Measurements from ENCODE around the gene MYDGF. TPM values are rescaled to one million over a fixed set of nuclear protein-coding genes. Genes with fewer than 3 reads are reported as not detected.

MYDGF gene
- total and polyA plus RNA-seq, 2 of the 13 experiments (the other 11 are each of a cell fraction or from before 2014, with no cell fraction given): 116 to 198 TPM

DNA sequence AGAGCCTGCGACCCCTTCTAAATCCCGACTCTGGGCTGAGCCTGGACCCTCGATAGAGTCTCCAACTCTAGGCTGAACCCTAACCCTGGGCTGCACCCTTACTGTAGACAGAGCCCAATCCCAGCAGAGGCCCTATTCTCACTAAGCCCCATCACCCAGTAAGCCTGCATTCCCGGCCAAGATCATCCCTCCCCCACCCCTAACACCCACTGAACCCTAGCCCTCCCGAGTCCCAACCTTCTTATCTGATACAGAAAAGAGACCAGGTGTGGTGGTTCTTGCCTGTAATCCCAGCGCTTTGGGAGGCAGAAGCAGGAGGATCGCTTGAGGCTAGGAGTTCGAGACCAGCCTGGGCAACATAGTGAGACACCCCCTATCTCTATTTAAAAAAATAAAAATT, 33.4 kb downstream of the MYDGF start:
- Histone ChIP-seq H3K79me2 (ENCODE audit: insufficient read depth, low read length) (peaks cover 24% of the 10 kb centered on the region), H3K9me3 (ENCODE audit: low read length) (no peaks in the 10 kb centered on the region), H4K20me1 (ENCODE audit: insufficient read depth, low read length) (peaks cover 8% of the 10 kb centered on the region; the same call in 1 of the 2 replicates), H3K27ac (ENCODE audit: extremely low read length, insufficient read depth, low read length) (no peak overlapping the region), H3K9ac (ENCODE audit: insufficient read depth, low read depth, low read length) (peak overlapping the region; percentile 37; the same call in 1 of the 2 replicates), H3K27me3 (ENCODE audit: control insufficient read depth in 1 of 2, insufficient read depth in 2 of 2, low read length in 2 of 2) (no peaks in the 10 kb centered on the region; a peak in 1 of 5 replicates), H2AFZ (ENCODE audit: low read length) (no peak overlapping the region), H3K4me2 (ENCODE audit: low read depth, low read length) (peak overlapping the region; percentile 86), H3K4me3 (replicated peaks in 1 of 3; ENCODE audit: insufficient read depth in 1 of 3, low read depth in 2 of 3, low read length in 3 of 3) (peak overlapping the region; percentile 54 to 80 (median 57)), H3K4me1 (ENCODE audit: insufficient read depth, low read length) (peaks cover 56% of the 10 kb centered on the region), H3K36me3 (replicated peaks in 1 of 2; ENCODE audit: control insufficient read depth in 1 of 2, insufficient read depth in 2 of 2, low read length in 2 of 2) (no peaks in the 10 kb centered on the region)
- DNase-seq (ENCODE audit: low spot score) (no peak), FAIRE-seq (no peak), ATAC-seq (peak; percentile 1; the same call in 1 of the 3 replicates)
- in situ Hi-C loops (cut with HindIII; ENCODE audit: extremely low pct_ligation_motif_present, low pct_unique_long_range_greater_than_20kb): loop anchor here (5.0 kb wide), 1 partner anchor 59 kb away; no protein-coding TSS in a partner anchor
- CTCF ChIA-PET (ENCODE audit: low intra/inter-chr PET ratio, low total read pairs): interaction anchor here (0.7 to 2.7 kb wide), 5 partner anchors 46 to 78 kb away, joined by 3 to 25 read pairs (median 9); partner anchors contain the start of gene SEMA6B
- BruUV-seq (replicated peaks): no TSS peak
- 36% methylated on average over 5 of the region's 8 CpGs for WGBS (ENCODE audit: low lambda C conversion rate)
- TF ChIP-seq SCMH1 (CRISPR knock-in tag; IDR thresholded peaks at IDR 0.05; ENCODE audit: borderline replicate concordance) (no peak), ZNF282 (IDR thresholded peaks at IDR 0.05; ENCODE audit: partially characterized antibody) (no peak), ZNF549 (CRISPR knock-in tag; IDR thresholded peaks at IDR 0.05) (no peak), PRMT3 (CRISPR knock-in tag; IDR thresholded peaks at IDR 0.05; ENCODE audit: borderline replicate concordance, low read depth) (no peak), ZNF564 (CRISPR knock-in tag; IDR thresholded peaks at IDR 0.05) (no peak), HOXA7 (CRISPR knock-in tag; IDR thresholded peaks at IDR 0.05) (no peak), ZNF317 (CRISPR knock-in tag; IDR thresholded peaks at IDR 0.05) (no peak), NAIF1 (CRISPR knock-in tag; IDR thresholded peaks at IDR 0.05; ENCODE audit: borderline replicate concordance) (no peak), KLF15 (CRISPR knock-in tag; IDR thresholded peaks at IDR 0.05; ENCODE audit: borderline replicate concordance) (no peak), CC2D1A (CRISPR knock-in tag; IDR thresholded peaks at IDR 0.05) (no peak), ZBTB7B (CRISPR knock-in tag; IDR thresholded peaks at IDR 0.05) (no peak), NFIC (IDR thresholded peaks at IDR 0.05; ENCODE audit: low read length) (no peak), NFE2 (CRISPR knock-in tag; IDR thresholded peaks at IDR 0.05) (no peak), NFKBIZ (CRISPR knock-in tag; IDR thresholded peaks at IDR 0.05) (no peak), TAF15 (IDR thresholded peaks at IDR 0.05; ENCODE audit: low read depth, low read length, poor library complexity, severe bottlenecking) (no peak), ZNF558 (CRISPR knock-in tag; IDR thresholded peaks at IDR 0.05; ENCODE audit: borderline replicate concordance) (no peak), SMAD1 (CRISPR knock-in tag; IDR thresholded peaks at IDR 0.05; ENCODE audit: borderline replicate concordance, low read depth) (no peak), DNMT1 (CRISPR knock-in tag; IDR thresholded peaks at IDR 0.05) (no peak)
- TF ChIP-seq, protein P1, sequence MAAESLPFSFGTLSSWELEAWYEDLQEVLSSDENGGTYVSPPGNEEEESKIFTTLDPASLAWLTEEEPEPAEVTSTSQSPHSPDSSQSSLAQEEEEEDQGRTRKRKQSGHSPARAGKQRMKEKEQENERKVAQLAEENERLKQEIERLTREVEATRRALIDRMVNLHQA (CRISPR knock-in tag; IDR thresholded peaks at IDR 0.05): no peak
- TF ChIP-seq, protein P2, sequence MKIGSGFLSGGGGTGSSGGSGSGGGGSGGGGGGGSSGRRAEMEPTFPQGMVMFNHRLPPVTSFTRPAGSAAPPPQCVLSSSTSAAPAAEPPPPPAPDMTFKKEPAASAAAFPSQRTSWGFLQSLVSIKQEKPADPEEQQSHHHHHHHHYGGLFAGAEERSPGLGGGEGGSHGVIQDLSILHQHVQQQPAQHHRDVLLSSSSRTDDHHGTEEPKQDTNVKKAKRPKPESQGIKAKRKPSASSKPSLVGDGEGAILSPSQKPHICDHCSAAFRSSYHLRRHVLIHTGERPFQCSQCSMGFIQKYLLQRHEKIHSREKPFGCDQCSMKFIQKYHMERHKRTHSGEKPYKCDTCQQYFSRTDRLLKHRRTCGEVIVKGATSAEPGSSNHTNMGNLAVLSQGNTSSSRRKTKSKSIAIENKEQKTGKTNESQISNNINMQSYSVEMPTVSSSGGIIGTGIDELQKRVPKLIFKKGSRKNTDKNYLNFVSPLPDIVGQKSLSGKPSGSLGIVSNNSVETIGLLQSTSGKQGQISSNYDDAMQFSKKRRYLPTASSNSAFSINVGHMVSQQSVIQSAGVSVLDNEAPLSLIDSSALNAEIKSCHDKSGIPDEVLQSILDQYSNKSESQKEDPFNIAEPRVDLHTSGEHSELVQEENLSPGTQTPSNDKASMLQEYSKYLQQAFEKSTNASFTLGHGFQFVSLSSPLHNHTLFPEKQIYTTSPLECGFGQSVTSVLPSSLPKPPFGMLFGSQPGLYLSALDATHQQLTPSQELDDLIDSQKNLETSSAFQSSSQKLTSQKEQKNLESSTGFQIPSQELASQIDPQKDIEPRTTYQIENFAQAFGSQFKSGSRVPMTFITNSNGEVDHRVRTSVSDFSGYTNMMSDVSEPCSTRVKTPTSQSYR (CRISPR knock-in tag; IDR thresholded peaks at IDR 0.05; ENCODE audit: borderline replicate concordance): no peak
- POLR2A ChIA-PET: interaction anchor here (1.4 kb wide), 1 partner anchor 67 kb away, joined by 4 read pairs; no protein-coding TSS in a partner anchor
- intact Hi-C loops (cut with micrococcal nuclease; ENCODE audit: unreplicated experiment): loop anchor here (2.0 kb wide), 1 partner anchor 48 kb away; no protein-coding TSS in a partner anchor

Measured in HepG2 (cell line).